GM19324 (cell line): Measurements from ENCODE around the gene EVC.

Experiments used
- ATAC-seq: cut with Tn5 transposase; IDR thresholded peaks from one replicate; pipeline ENCODE4 v1.9.1; 2021; ENCODE audit warnings: mild to moderate bottlenecking, moderate library complexity; ENCODE audit not compliant: unreplicated experiment, low FRiP score

EVC gene

DNA sequence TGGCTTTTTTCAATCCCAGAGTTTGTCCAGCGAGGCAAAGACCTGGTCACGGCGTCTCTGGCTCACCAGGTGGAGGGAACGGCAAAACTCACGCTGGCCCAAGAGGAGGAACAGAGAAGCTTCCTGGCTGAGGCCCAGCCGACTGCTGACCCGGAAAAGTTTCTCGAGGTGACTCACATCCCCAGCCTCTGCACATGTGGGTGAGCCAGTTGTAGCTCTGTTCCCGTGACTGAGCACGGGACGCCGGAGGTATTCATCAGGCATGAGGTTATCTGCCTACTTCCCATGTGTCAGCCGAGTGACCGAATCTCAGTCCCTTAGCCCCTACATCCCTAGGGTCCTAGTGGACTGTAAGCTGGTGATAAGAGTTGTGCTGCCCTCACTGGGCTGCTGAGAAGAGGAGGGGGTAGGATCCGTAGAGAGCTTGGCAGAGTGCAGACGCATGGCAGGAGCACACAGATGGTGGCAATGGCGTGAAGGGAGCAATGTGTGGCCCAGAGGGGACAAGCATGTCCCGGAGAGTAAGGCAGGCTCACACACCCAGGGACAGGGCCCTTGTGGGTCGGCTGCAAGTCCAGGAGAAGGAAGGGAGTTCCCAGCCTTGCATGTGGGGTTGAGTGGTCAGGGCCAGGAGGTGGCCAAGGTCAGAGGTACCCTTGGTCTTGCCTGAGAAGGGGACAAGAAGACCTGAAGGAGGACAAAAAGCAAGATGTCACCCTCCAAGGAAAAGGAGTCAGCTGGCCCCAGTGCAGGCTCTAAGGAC lies 42.9 kb downstream of the EVC start:
- no peak for ATAC-seq

DNA sequence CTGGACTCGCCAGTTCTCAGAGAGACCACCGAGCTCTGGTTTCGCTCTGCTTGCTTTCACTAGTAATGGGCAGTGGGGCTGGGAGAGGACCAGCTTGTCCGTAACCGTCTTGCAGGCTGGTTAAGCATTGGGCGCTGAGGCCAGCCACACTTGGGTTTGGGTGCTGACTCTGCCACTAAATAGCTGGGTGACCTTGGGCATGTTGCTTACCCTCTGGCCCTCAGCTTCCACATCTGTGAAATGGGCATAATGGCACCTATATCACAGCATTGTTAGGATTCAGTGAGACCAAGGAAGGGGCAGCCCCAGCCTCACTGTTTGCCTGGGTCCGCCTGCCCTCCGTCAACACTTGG lies 43.5 kb downstream of the EVC start:
- no peak for ATAC-seq

DNA sequence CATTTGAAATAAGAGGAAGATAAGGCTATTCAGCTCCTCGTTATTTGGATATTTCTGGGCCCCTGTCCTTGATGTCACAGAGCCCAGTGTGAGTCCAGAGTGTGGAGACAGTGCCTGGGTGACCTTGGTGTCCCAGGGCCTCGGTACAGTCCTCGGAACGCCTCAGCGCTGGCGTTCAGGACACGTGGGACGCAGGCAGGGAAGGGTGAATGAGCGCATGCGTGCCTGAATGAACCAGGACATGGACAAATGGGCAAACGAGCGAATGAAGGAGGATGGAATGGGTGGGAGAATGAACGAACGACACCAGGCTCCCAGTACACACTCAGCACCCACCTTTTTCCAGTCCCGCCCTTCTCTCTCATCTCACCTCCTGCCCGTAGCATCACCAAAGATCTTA lies 44.2 kb downstream of the EVC start:
- no peak for ATAC-seq

DNA sequence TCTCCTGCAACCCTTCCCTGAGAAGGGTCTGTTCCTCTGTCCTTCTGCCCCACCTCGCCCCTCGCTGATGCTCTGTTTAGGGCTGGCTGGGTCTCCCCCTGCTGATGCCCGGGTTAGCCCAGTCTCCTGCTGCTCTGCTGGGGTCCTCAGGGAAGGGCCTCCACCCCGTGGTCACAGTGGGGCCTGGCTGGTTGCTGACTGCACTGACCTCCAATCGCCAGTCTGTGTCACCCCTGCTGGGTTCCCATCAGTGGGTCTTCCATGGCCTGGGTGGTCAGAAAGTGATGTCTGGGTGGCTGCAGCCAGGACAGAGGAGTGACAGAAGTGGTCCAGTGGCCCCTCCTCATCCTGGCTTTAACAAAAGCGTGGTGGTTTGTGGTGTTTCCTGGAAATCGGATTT lies 44.7 kb downstream of the EVC start:
- no peak for ATAC-seq

DNA sequence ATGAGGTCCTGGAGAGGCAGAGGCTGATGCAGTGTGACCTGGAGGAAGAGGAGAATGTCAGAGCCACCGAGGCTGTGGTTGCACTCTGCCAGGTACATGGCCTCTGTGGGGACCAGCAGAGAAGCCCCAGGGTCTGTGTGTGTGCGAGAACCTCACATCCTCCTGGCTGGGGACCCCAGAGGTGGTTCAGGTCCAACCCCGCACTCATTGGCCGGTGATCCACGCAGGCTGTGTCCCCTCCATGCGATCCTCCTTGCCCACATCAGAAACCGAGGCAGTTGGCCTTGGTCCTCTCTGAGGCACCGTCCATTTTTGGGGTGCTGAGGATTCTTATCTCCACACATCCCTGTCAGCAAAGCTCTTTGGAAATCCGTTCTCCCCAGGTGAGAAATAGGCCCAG lies 45.3 kb downstream of the EVC start:
- no peak for ATAC-seq

DNA sequence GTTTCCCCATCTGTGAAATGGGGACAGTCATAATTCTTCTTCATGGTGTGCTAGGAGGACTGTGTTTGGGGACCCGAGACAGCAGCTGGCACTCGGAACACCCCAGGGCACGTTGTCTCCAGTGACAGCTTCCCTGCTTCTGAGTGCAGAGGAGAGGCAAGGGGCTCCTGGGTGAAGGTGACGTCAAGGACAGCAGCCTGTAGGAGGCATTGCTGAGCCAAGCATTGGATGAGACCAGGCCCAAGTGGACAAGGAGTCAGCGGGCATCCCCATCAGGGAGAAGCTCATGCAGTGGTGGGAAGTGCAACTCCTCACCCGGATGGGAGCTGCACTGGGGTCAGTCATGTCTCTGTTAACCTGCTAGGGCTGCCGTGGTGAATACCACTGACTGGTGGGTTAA lies 46.1 kb downstream of the EVC start:
- no peak for ATAC-seq

DNA sequence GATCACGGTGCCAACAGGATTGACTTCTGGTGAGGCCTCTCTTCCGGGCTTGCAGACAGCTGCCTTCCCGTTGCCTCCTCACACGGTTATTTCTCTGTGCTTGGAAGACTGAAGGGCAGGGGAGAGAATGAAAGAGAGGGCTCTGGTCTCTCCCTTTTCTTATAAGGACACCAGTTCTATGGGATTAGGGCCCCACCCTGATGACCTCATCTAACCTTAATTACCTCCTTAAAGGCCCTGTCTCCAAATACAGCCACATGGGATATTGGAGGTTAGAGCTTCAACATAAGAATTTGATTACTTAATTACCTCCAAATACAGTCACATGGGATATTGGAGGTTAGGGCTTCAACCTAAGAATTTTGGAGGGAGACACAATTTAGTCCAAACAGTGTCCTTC lies 46.5 kb downstream of the EVC start:
- no peak for ATAC-seq

DNA sequence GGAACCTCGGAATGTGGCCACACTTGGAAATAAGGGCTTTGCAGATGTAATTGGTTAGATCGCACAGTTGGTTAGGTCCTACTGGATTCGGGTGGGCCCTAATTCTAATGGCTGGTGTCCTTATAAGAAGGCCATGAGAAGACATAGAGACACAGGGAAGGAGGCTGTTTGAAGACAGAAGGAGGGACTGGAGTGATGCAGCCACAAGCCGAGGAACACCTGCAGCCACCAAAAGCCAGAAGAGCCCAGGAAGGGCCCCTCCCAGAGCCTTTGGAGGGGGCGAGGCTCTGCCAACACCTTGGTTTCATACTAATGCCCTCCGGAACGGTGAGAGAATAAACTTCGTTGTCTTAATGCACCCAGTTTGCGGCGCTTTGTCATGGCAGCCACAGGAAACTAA lies 47.0 kb downstream of the EVC start:
- ATAC-seq = no peak

DNA sequence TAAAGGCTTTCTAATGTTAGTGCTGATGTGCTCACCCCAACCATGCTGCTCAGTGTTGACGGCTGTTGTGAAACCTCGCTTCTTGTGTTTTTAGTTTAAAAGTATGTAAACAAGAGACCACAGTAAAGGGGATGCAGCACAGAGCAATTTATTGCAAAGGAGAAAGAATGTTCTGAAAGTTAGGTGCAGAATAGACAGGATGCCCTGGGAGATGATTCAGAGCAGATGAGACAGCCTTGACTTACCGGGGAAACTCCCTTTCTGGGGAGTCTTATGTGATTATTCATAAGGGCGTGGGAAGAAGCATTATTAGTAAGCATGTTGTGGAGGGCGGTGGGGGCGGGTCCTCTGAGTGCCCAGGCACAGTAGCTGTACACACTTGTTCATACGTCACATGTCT lies 47.7 kb downstream of the EVC start:
- ATAC-seq = no peak

DNA sequence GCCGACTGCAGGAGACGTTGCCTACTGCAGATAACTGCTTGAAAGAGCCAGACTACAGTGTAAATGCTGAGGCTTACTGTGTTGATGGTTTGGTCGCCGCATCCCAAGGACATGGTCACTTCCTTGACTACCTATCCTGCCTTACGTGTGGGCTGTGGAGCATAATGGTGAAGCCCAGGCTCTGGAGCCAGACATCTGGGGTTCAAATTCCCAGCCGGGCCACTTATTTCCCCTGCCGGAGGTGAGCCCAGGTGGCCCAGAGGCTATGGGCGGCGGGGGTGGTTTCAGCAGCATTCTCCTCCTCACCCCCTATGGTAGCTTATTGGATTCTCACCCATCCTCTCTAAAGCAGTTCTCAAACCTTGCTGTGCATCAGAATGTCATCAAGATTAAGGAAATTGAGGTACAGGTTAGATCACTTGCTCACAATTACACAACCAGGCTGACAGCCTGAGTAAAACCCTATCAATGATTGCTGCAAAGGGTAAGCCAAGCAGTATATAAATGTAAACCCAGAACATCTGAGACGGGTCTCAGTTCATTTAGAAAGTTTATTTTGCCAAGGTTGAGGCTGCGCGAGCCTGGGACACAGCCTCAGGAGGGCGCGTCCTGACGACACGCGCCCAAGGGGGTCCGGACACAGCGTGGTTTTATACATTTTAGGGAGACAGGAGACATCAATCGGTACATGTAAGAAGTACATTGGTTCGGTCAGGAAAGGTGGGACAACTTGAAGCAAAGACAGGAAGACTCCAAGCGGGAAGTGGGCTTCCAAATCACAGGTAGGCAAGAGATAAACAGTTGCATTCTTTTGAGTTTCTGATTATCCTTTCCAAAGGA lies 48.5 kb downstream of the EVC start:
- no peak for ATAC-seq

DNA sequence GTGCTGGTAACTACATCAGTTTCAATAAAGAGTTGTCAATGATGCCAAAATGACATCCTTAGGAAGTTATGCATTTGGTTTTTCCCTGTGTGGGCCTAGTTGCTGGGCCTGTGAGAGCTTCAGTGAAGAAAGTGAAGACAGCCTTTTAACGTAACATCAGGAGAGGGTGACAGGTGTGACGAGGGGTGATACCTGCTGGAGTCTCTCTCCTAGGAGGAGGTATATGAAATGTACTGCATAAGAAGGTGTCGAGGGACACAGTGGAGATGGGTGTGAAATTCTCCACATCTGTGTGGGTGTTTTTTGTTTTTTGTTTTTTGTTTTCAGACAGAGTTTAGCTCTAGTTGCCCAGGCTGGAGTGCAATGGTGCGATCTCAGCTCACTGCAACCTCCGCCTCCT lies 49.2 kb downstream of the EVC start:
- no peak for ATAC-seq

DNA sequence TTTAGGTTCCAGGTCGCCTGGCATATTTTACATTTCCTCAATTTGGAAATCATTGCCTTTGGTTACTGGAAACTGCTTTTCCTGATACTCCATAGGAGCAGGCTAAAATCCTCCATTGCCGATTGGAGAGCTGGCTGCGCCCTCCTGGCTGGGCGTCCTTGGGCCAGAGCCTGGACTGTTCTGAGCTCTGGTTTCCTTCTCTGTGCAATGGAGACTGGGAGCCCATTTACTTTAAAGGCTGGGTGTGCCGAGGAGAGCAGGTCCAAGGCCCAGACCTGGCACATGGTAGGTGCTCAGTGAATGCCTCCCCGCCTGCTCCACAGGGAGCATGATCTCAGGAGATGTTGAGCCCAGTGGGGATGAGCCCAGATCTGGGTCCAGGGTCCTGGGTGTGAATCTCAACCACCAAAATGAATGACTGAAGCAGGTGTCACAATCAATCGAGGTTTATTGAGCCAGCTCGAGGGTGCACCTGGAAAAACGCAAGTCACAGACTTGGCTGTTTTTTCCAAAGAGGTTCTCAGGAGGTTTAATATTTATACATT lies 50.0 kb downstream of the EVC start:
- no peak for ATAC-seq

DNA sequence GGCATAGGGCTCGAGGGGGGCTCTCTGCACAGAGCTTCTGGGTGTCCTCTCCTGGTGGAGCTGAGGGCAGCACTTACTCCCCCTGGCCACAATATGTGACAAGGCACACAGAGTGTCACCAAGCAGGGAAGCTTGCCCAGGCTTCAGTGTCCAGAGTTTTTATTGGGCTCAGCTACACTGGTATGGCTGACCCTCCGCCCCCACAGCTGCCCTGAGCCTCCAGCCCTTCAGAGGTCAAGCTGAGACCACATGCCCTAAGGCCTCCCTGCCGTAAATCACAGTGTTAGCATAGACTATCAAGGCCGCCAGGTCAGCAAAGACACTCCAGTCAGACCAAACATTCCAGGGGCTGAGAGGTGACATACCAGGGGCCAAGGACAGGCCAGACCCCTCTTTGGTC lies 59.0 kb downstream of the EVC start:
- no peak for ATAC-seq

DNA sequence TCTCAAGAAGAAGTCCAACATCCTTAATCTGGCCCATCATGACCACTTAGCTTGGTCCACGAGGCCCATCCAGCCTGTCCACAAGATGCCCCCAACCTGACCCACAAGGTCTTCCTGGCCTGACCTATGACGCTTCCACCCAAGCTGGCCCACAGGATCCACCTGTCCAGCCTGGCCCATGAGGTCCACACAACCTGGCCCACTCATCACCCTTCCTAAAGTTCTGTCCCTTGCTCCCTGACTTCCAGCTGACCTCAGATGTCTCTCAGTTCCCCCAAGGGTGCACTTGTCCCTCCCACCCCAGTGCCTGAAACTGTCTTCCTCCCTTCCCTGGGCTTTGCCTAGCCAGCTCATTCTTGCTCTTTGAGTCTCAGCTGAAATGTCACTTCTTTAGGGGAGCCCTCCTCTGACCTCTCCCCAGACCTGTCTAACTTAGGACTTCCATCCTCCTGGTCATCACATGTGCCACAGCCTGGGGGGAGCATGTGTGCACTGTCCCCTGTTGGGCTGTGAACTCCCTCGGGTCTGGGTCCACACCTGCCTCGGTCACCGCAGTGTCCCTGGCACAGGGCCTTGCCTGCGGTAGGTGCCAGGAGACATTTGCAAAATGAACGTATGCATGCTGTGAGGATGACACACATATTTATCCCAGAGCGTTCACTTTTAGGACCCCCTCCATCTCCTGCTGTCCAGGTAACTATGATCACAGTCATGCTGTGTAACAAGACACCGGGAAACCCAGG lies 61.7 kb downstream of the EVC start:
- no peak for ATAC-seq

DNA sequence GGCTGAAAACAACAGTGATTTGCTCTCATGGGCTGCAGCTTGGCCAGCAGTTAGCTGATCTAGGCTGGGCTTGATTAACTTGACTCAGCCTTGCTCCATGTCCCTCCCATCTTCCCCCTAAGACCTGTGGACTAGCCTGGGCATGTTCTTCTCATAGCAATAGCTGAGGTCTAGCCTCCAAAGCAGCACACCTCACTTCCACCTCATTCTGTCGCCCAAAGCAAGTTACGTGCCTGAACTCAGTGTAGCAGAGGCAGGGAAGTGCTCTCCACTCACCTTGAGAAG lies 62.2 kb downstream of the EVC start:
- ATAC-seq = no peak

DNA sequence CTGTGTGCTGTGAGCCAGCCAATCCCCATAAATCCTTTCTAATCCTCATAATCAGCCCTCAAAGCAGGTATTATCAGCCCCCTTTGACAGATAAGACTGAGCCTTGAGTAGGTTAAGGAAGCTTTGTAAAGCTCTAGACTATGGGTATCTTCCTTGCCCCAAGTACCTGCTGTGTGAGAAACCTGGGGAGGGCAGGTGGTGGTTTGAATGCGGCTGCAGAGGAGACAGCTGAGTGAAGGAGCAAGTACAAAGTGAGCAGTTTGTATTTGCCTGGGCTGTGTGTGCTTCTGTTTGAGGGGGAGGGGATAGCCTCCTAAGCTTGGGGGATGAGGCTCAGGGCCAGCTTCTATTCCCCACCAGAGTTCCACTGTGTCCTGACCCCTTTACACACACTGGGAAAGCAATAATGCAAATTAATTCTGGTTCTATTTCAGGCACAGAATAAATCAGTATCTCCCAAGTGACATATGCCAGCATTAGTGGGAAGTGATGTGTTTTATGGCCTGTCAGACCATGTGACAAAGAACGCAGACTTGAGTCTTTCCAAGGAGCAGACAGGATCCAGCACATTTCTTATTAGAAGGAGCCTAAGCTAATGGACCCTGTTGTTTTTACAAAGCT lies 63.5 kb downstream of the EVC start:
- no peak for ATAC-seq

DNA sequence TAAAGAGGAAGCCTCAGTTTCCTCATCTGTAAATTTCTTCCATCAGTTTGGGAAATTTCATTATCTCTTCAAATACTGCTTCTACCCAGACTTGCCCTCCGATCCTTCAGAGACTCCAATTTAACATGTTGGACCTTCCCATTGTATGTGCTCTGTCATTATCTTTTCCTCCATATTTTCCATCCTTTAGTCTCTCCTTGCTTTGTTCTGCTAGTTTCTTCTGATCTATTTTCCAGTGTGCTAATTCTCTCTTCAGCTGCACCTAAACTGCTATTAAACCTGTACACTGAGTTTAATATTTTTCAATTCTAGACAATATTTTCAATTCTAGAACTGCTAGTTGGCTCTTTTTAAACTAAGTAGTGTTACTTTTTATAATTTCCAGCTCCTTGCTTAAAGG lies 65.5 kb downstream of the EVC start:
- no peak for ATAC-seq

DNA sequence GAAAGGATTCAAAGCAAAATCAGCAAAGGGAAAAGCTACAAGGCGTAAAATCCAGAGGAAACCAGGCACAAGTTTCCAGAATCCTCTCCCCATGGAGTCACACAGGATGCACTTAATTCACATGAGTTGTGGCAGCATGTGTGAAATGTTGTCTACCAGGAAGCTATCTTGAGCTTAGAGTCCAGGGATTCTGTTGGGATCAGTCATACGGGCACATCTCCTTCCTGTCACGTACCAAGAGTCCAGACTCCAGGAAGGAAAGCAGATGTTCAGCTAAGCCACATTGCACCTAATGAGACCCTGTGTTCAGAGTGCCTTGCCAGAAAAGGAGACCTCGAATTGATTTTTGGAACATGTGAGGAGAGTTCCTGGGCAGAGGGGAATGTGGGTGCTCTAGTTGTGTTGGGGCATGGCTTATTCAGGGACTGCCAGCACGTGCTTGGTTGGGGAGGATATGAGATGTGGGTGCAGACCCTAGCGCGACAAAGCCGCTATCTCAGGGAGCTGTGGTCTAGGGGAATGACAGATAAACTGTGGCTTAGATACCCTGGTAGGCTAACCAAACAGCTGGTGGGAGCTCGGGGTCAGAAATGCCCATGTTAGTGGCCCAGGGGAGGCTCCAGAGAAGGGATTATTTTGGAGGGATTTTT lies 70.0 kb downstream of the EVC start:
- ATAC-seq = no peak

DNA sequence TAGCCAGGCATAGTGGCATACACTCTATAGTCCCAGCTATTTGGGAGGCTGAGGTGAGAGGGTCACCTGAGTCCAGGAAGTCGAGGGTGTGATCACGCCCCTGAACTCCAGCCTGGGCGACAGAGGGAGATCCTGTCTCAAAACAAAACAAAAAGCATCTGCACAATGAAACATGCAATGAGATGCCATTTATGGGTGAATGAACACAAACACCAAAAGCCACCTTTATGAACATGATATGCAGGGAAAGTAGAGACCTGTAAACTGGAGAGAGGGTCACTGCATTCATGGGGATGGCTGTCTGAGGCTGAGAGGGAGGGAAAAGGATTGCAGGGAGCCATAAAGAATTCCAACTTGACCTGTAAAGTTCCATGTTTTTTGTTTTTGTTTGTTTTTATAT lies 70.7 kb downstream of the EVC start:
- no peak for ATAC-seq

DNA sequence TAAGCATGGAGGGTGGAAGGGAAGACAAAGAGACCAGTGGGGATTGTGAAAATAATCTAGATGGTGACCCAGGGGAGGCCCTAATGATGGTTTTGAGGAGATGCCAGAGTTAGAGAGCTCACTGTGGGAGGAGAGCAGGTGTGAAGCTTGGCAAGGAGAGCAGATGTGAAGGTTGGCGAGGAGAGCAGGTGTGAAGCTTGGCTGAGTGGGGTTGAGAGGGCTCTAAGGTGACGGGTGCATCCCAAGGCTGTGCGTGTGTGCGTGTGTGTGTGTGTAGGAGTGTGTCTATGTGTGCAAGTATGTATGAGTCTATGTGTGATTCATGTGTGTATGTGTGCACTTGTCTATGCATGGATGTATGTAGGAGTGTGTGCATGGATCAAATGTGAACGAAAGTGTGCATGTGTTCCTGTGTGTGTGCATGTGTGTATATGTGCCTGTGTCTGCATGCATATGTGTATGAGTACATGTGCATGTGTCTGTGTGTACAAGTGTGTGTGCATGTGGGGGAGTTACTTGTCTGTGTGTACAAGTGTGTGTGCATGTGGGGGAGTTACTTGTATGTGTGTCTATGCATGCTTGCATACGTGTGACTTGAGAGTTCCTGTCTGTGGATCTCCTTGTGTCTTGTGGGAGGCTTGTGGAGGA lies 72.0 kb downstream of the EVC start:
- no peak for ATAC-seq
